HG02885 (cell line): ENCODE measurements around the gene PIK3C3.
A peak's percentile ranks its signal among the peaks of the same experiment; 100 is the strongest.

Source experiments
- ATAC-seq: cut with Tn5 transposase; IDR thresholded peaks from one replicate; pipeline ENCODE4 v1.9.1; 2021; ENCODE audit warnings: mild to moderate bottlenecking; ENCODE audit not compliant: unreplicated experiment, poor library complexity

Gene PIK3C3

GRCh38 chr18:41954827-41955613 is at the start of gene PIK3C3:
TSS of gene PIK3C3 (plus strand) at chr18:41955234. CDS start at chr18:41955292, 58 bp downstream.
- ATAC-seq = peak; percentile 97

GRCh38 chr18:41905786-41906527 is 49.1 kb upstream of the PIK3C3 start:
- ATAC-seq = no peak

DNA sequence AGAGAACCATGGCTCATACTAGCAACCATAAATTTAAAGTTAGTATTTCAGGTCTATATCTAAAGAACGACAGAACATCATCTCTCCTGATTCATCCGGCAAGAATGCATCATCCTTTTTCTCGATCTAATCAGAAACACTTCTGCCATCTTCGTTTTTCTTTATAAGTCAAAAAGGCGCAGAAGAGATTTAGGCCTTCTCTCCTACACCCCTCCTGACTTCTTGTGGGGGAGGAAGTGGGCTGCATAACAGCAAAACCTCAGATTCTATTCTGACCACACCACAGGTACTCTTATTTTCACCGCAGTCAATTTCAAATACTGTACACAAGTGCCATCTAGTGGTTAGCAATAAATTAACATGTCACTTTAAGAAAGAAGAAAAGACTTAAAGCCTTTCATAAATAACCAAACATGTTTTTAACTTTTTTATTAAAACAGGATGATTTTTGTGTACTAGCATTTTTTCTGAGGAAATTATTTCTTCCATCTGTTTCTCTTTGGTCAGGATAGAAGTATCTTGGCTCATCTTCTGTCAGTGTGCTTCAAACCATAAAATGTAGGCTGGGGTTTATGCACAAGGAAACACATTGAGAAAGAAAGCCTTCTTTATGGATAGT is 48.4 kb upstream of the PIK3C3 start:
- ATAC-seq = peak; percentile 97

GRCh38 chr18:41917181-41917580 is 37.9 kb upstream of the PIK3C3 start:
- ATAC-seq = no peak

- no peak for ATAC-seq
These were observed 33.3 kb upstream of the PIK3C3 start for GRCh38 chr18:41921770-41922169.

DNA sequence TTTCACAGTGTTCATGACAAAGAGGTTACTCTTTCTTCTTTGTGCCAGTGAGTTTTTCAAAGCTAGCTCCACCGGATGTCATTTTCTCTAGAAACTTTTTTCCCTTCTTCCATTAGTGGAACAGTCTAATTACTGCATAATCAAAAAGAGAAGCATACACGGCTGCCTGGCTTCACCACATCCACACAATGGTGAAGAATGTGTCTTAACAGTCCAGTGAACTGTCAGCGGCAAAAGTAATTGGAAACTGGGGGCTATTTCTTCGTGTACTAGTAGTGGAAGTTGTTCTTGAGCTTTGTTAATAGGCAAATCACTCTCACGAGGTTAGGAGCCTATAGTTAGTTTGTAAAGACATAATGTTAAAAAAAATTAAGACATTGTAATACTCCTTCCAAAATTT is 32.9 kb upstream of the PIK3C3 start:
- ATAC-seq = no peak

GRCh38 chr18:41922841-41923240 is 32.2 kb upstream of the PIK3C3 start:
- no peak for ATAC-seq

- ATAC-seq = no peak
These were observed 31.6 kb upstream of the PIK3C3 start for GRCh38 chr18:41923446-41923845.

GRCh38 chr18:41928581-41928980 is 26.5 kb upstream of the PIK3C3 start:
- ATAC-seq = no peak

DNA sequence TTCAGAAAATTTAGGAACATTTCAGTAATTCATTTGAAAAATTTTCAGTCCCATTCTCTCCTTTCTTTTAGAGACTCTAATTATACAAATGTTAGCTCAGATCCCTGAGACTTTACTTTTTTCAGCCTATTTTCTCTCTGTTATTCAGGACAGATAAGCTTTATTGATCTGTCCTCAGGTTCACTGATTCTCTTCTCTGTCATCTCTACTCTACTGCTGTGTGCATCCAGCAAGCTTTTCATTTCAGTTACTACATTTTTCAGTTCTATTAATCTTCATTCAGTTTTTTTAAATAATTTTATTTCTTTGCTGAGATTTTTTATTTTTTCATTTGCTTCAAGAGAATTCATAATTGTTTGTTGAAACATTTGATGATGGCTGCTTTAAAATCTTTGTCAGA is 22.1 kb upstream of the PIK3C3 start:
- no peak for ATAC-seq

- ATAC-seq = no peak
These were observed 21.3 kb upstream of the PIK3C3 start for GRCh38 chr18:41933778-41934177.

DNA sequence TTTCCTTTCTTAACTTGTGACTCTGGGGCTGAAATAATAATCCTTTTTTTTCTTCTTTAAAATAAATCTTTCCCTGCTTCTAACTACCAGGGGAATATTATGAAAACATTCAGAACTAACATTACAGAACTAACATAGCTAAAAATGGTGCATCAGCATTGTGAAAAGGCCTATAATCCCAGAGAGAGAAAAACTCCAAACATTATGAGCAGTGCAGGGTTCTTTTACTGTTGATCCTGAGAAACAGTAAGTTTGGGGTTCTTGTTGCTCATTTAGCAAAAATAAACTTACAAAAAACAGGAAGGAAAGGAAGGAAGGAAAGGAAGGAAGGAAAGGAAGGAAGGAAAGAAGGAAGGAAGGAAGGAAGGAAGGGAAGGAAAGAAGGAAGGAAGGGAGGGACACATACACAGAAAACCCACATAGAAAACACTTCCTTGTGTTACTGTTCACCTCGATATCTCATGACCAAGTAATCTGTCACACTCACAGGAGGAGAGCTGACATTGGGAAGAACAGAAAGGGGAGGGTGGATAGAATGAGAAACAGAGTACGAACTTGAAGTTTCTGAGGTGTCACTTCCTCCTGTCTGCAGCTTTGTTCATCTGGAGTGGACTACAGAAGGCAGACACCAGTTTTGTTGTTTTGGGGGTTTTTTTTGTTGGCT is 18.4 kb upstream of the PIK3C3 start:
- peak; percentile 87 for ATAC-seq

- no peak for ATAC-seq
These were observed 16.6 kb upstream of the PIK3C3 start for GRCh38 chr18:41938445-41938844.

GRCh38 chr18:41939326-41939725 is 15.7 kb upstream of the PIK3C3 start:
- no peak for ATAC-seq

DNA sequence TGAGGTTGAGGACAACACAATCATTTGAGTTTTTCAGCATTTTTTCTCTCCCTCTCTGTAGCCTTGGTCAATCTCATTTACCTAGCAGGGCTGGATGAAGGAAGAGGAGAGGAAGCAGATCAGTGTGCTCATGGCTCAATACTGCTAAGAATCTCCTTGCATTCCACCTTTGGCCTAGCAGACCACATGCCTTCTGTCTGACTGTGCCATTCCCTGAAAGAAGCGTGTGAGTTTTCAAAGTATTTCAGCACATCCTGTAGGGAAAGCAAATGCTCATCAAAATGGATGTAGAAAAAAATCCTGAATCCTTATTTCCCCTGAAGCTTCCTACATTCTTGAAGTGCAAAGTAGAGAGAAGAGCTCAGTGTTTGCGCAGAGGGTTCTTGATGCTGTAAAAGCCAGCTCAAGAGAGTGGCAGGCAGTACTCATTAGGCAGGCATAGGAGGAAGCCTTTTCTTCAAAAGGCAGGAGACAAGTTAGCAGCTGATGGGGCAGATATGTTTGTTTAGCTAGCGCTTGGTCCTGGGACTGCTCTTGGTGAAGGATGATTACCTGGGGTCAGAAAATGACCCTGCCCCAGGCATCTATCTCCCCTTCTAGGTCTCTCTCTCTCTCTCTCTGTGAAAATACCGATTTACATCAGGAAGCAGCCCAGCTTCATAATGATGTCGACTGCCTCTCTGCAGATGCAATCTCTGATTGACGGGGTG is 14.4 kb upstream of the PIK3C3 start:
- no peak for ATAC-seq

- ATAC-seq = no peak
These were observed 12.8 kb upstream of the PIK3C3 start for GRCh38 chr18:41942254-41942653.

GRCh38 chr18:41948544-41949110 is 6.4 kb upstream of the PIK3C3 start:
- ATAC-seq = no peak

DNA sequence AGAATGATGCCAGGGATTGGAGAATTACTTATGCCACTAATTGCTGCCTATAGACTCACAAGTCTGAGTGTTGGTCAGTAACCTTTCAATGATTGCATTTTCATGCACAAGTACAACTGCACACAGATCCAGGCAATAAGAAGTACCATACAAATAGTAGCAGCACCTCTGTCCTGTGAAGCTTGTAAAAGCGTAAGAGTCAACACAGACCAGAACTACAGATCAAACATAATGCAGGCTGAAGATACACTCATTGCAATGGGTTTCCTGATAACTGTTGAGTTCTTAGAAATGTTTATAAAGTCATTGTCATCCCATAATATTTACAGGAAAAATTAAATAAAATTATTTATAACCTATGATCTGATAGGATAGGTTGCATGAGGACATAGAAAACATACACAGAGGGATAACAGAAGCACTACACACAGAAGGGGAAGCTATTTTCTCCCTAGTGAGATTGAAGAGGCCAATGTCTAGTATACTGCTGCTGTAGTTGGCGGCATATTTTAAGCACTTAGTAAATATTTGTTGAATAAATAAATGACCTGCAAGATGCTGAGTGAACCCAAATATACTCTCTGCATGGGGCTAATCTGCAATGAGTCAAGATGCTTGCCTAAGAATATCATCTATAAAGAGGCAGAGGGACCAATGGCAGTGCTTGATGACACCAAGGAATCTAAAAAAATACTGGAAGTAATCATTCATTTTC is 5.7 kb upstream of the PIK3C3 start:
- no peak for ATAC-seq

GRCh38 chr18:41955688-41956087 is 654 bp downstream of the PIK3C3 start:
- no peak for ATAC-seq
